ENCODE data around the gene ERF.
"Not testable (repeated sequence)": the region's sequence is repeated elsewhere in the genome, so short reads cannot be mapped to it uniquely, and the experiment has no call there.

ERF gene

DNA sequence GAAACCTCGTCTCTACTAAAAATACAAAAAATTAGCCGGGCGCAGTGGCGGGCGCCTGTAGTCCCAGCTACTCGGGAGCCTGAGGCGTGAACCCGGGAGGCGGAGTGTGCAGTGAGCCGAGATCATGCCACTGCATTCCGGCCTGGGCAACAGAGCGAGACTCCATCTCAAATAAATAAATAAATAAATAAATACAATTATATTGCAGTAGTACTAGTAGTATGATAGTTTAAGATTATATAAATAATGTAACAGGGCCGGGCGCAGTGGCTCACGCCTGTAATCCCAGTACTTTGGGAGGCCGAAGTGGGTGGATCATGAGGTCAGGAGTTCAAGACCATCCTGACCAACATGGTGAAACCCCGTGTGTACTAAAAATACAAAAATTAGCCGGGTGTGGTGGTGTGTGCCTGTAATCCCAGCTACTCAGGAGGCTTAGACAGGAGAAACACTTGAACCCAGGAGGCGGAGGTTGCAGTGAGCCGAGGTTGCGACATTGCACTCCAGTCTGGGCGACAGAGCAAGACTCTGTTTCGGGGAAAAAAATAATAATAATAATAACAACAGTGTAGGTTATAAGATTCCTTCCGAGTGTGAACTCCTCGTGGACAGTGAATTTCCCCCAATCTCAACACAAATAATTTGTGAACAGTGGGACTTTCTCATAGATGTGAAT is 12.1 kb upstream of the ERF start:
- H3K27me3 Mint-ChIP-seq; DNase-seq (ENCODE audit: low spot score in 2 of 2); H3K27ac Mint-ChIP-seq; H3K9me3 Mint-ChIP-seq; H3K36me3 Mint-ChIP-seq; ATAC-seq (ENCODE audit: low read depth); H3K4me3 Mint-ChIP-seq: not testable (repeated sequence)
- H3K4me1 Mint-ChIP-seq: peaks cover 26% of the 10 kb centered on the region

DNA sequence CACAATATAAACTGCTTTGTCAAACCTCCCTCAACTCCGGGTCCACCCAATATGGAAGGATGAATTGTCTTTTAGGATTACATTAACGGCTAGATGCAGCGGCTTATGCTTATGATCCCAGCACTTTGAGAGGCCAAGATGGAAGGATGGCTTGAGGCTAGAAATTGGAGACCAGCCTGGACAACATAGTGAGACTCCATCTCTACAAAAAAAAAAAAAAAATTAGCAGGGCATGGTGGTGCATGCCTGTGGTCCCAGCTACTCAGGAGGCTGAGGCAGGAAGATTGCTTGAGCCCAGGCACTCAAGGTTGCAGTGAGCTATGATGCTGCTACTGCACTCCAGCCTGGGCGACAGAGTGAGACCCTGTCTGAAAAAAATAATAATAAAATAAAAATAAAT is 11.2 kb upstream of the ERF start:
- H3K4me3 Mint-ChIP-seq; H3K27me3 Mint-ChIP-seq; ATAC-seq (ENCODE audit: low read depth); DNase-seq (ENCODE audit: low spot score in 2 of 2); H3K27ac Mint-ChIP-seq; H3K36me3 Mint-ChIP-seq; H3K9me3 Mint-ChIP-seq: not testable (repeated sequence)
- H3K4me1 Mint-ChIP-seq: peaks cover 21% of the 10 kb centered on the region

DNA sequence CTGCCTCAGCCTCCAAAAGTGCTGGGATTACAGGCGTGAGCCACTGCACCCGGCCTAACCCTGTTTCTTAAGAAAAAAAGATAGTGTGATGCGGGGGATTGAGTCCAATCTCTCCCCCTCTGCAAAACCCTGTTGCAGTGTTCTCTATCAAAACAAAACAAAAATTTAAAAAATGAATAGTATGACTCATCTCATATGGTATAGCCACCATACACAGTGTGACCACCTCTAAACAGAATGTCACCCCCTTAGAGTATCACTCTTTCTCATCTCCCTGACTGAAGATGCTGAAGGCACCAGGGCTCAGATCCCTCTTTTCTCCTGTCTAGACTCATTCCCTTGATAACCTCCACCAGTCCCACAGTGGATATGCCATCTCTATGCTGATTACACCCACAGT is 6.8 kb upstream of the ERF start:
- Mint-ChIP-seq H3K4me1 (no peaks in the 10 kb centered on the region), H3K4me3 (no peak overlapping the region), H3K36me3 (peaks cover 1% of the 10 kb centered on the region), H3K27ac (no peak overlapping the region), H3K27me3 (no peaks in the 10 kb centered on the region), H3K9me3 (no peaks in the 10 kb centered on the region)
- DNase-seq (ENCODE audit: low spot score in 2 of 2): no peak
- no peak for ATAC-seq (ENCODE audit: low read depth)

DNA sequence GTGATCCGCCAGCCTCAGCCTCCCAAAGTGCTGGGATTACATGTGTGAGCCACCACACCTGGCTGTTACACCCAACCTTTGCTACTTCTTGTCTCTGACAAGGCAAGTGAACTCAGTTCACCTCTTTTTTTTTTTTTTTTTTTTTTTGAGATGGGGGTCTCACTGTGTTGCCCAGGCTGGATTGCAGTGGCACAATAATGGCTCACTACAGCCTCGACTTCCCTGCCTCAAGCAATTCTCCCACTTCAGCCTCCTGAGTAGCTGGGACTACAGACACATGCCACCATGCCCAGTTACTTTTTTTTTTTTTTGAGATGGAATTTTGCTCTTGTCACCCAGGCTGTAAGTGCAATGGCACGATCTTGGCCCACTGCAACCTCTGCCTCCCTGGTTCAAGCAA is 2.9 kb upstream of the ERF start:
- not testable (repeated sequence) for H3K36me3 Mint-ChIP-seq; H3K27ac Mint-ChIP-seq; DNase-seq (ENCODE audit: low spot score in 2 of 2); H3K4me3 Mint-ChIP-seq; H3K4me1 Mint-ChIP-seq; ATAC-seq (ENCODE audit: low read depth); H3K9me3 Mint-ChIP-seq; H3K27me3 Mint-ChIP-seq

DNA sequence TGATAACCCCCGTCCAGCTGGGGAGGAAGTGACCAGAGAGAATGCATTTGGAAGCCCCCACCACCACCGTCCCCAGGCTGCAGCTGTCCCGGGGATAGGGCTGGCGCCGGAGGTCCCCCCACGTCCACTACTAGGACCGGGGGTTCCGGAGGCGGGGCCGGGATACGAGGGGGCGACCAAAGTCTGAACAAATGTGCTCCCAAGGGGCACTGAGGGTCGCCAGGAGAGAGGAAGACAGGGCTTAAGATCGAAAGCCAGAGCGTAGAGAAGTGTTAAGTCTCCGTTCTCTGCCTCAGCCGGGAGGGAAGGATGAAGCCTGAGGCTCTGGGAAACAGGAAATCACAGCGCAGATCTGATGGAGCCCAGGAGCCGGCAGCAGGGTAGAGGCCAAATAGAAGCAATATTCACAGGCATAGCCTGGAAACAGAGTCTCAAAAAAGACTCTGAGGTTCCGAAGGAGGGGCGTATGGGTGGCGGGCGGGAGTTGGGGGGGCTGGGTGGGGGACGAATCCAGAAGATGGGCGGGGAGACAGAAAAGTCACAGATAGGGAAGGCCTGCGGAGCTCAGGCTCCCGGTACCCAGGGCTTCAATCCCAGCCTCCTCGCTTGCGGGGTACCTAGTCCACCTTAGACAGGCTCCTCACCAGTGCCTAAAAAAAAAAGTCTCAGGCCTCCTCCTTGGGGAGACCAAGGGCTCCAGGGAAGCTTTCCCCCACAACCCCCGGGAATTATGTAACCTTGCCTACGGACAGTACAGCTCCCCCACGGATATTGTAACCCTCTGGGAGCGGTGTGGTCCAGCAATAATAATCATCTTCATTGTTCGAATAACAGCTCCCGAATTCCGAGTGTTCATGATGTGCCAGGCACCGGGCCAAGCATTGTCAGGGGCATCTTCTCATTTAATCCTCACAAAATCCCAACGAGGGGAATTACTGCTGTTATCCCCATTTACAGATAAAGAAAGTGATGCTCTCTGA is 1.1 kb upstream of the ERF start:
- peaks cover 2% of the 10 kb centered on the region for H3K27me3 Mint-ChIP-seq
- DNase-seq (ENCODE audit: low spot score in 2 of 2) (peak in 1 of 2 donors; percentile 37), ATAC-seq (ENCODE audit: low read depth) (no peak)
- H3K27ac Mint-ChIP-seq: no peak overlapping the region
- H3K4me1 Mint-ChIP-seq: peaks cover 17% of the 10 kb centered on the region
- no peaks in the 10 kb centered on the region for H3K36me3 Mint-ChIP-seq
- H3K4me3 Mint-ChIP-seq: peak overlapping the region; percentile 65
- no peaks in the 10 kb centered on the region for H3K9me3 Mint-ChIP-seq

DNA sequence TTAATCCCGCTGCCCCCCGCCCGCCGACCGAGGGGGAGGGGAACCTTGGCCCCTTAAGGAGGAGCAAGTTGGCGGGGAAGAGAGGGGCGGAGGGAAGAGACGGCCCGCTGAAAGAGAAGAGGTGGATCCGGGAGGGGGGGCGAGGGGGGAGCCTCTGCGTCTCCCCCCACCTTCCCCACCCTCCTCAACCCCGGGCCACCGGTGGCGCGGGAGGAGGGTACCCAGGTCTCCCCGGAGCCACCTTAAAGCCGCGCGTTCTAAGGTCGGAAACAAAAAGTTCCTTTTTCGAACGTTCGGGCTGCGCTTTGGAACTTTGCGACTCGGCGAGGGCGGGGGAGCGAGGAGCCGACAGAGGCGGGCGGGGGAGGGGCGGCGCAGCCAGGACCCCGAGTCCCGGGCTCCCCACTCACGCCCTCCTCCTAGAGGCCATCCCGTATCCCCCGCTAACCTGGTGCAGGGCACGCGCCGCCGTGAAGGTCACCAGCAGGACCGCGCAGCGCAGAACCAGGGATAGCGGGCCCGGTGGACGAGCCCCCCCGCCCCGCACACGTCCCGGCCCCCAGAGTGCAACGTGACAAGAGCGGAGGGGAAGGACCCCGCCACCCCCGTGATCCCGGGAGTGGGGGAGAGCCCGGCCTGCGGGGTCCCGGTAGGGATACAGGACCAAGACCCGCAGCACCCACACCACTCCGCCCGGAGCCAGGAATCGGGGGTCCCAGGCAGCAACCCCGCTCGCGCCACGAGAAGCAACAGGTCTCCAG is 659 bp downstream of the ERF start:
- Mint-ChIP-seq H3K4me1 (peaks cover 17% of the 10 kb centered on the region), H3K9me3 (no peaks in the 10 kb centered on the region), H3K27me3 (peaks cover 2% of the 10 kb centered on the region), H3K4me3 (peak overlapping the region; percentile 87), H3K36me3 (no peaks in the 10 kb centered on the region), H3K27ac (peak overlapping the region; percentile 74)
- DNase-seq (ENCODE audit: low spot score in 2 of 2) (peak; percentile 63 to 73), ATAC-seq (ENCODE audit: low read depth) (peak; percentile 52)

DNA sequence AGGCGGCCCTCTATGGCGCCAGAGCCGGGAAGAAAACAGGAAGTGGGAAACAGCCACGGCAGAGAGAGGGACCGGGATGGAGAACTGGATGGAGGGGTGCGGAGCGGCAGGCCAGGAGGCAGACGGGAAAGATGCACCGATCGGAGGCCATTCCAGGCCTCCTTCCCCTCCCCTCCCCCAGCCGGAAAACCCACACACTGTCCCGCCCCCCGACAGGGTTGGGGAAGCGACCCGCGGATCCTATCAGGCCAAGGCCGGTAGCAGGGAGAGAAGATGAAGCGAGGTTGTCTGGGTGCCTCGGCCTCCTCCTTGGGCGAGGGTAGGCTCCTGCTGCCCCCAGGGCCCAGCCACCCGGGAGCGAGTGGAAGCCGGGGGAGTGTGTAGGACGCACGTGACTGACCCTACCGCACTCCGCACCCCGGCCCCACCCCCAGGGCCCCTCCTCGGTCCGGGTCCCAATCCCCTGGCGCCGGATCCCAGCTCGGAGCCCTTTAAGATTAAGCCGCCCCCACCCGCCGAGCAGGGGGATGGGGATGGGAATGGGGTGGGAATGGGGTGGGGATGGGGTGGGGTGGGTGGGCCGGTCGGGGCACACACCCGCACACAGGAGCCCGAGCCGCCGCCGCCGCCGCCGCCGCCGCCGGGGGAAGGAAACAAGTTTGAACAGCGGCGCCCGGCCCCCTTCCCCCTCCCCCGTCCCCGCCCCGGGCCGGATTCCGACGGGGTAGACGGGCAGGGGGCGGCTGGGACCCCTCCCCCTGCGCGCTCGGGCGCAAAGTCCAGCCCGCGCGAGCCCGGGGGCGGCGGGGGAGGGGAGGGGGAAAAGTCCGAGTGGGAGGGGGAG is 1.5 kb downstream of the ERF start:
- ATAC-seq (ENCODE audit: low read depth) (peak; percentile 18), DNase-seq (ENCODE audit: low spot score in 2 of 2) (peak in 1 of 2 donors; percentile 67)
- peaks cover 2% of the 10 kb centered on the region for H3K27me3 Mint-ChIP-seq
- H3K27ac Mint-ChIP-seq: peak overlapping the region; percentile 76
- no peaks in the 10 kb centered on the region for H3K36me3 Mint-ChIP-seq
- peaks cover 17% of the 10 kb centered on the region for H3K4me1 Mint-ChIP-seq
- H3K9me3 Mint-ChIP-seq: no peaks in the 10 kb centered on the region
- peak overlapping the region; percentile 96 for H3K4me3 Mint-ChIP-seq

DNA sequence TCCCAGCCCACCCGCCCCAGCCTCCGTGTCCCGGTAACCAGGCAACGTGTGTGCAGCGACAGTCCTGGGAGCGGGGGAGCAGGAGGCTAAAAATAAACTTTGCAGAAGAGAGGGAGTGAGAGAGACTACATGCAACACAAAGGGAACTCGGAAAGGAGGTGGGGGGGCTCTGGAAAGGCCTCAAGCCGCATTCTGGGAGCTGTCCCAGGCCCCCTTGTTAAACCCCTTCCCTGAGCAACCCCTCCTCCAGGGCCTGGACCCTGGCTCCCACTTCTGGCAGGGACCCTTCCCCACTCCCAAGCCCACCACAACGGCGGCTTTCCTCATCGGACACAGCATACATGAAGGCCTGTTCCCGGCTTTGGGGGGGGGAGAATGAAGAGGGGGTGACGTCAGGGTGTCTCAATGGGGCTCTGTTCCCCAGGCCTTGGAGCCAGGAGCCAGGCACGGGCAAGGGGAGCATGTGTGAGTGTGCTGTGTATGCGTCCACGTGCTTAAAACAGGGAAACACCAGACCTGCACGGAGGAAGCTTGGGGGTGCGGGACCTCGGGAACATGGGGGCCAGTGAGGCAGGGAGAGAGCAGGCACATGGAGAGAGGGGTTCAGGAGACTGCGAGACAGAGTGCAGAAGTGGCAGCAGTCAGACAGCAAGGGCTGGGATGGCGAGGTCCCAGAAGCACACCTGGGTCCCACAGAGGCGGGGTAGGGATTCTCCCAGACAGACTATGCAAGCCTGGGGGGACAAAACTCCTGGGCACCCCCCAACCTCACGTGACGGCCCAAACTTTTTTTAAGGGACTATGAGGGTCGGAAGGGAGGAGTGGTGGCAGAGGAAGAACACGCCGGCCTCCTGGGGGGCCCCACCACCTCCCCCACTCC is 2.3 kb downstream of the ERF start:
- no peaks in the 10 kb centered on the region for H3K36me3 Mint-ChIP-seq
- no peak for ATAC-seq (ENCODE audit: low read depth)
- H3K27ac Mint-ChIP-seq: peak overlapping the region; percentile 76
- H3K4me3 Mint-ChIP-seq: peak overlapping the region; percentile 96
- H3K4me1 Mint-ChIP-seq: peaks cover 17% of the 10 kb centered on the region
- no peak for DNase-seq (ENCODE audit: low spot score in 2 of 2)
- peaks cover 2% of the 10 kb centered on the region for H3K27me3 Mint-ChIP-seq
- no peaks in the 10 kb centered on the region for H3K9me3 Mint-ChIP-seq

DNA sequence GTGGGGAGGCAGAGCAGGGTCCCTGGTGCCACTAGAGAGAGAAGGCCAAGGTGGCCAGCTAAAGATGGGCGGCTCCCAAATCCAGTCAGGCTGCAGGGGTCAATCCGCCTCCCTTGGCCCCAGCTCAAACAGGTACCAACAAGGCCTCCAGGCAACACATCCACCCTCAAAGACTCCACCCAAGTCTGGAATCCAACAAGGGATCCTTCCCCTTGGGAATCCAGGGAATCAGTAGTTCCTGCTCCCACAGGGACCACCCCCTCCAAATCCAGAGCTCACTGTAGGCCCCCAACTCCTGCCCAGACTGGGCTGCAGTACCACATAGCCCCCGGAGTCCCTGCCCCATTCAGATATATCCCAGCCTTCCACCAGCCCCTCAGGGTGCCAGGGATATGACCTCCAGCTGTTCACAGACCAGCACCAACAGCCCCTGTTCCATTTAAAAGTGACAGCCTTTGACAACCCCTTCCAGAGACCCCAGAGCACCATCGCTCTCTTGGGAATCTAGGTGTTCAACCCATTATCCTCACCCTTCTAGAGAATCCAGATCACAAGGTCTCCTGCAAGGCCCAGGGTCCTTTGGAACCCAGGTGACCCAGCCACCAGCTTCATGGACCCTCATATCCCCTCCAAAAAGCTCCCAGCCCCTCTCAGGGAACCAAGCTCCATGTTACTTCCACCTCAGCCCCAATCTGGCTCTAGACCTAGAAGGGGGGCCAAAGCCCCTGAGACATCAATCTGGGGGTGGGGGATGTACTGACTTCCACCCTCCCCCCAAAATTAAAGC is 3.2 kb downstream of the ERF start:
- no peak overlapping the region for H3K27ac Mint-ChIP-seq
- no peak for ATAC-seq (ENCODE audit: low read depth)
- no peaks in the 10 kb centered on the region for H3K36me3 Mint-ChIP-seq
- H3K9me3 Mint-ChIP-seq: no peaks in the 10 kb centered on the region
- H3K4me3 Mint-ChIP-seq: peak overlapping the region; percentile 96
- H3K4me1 Mint-ChIP-seq: peaks cover 19% of the 10 kb centered on the region
- peaks cover 2% of the 10 kb centered on the region for H3K27me3 Mint-ChIP-seq
- no peak for DNase-seq (ENCODE audit: low spot score in 2 of 2)

DNA sequence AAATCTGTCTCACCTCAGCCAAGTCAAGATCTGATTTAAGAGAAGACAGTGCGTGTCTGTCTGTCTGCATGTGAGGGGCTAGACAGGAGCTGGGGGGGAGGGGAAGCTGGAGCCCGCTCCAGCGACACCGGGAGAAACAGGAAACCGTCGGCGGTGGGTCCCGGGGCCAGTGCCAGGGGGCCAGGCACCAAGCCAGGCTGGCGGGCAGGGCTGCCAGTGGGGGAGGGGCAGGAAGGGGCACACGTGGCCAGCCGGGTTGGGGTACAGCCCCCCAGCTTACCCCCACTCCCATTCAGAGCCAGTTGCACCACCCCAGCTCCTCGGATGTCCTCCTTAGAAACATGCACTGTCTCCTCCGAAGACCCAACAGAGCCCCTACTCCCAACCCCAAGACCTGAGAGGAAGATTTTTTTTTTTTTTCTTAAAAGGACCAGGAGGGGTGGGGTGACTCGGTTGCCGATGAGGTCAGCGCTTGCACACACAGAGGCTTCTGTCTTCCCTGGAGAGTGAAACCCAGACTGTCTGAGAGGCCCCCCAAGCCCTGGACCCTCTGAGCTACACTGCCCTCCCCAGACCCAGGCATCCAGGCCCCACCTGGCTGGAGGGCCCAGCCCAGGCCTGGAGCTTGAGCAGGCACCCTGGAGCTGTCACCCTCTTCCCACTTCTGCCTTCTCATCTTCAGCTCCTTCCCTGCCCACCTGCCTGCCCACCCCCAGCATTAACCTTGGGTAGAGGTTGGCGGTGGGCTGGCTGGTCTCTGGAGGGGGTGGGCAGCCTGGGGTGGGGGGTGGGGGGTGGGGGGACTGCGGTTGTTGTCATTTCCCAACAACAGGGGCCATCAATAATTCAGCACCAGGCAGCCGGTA is 4.0 kb downstream of the ERF start:
- Mint-ChIP-seq H3K36me3 (no peaks in the 10 kb centered on the region), H3K9me3 (no peaks in the 10 kb centered on the region), H3K4me3 (no peak overlapping the region), H3K4me1 (peaks cover 22% of the 10 kb centered on the region), H3K27ac (no peak overlapping the region), H3K27me3 (peaks cover under 1% of the 10 kb centered on the region)
- DNase-seq (ENCODE audit: low spot score in 2 of 2): no peak
- no peak for ATAC-seq (ENCODE audit: low read depth)

DNA sequence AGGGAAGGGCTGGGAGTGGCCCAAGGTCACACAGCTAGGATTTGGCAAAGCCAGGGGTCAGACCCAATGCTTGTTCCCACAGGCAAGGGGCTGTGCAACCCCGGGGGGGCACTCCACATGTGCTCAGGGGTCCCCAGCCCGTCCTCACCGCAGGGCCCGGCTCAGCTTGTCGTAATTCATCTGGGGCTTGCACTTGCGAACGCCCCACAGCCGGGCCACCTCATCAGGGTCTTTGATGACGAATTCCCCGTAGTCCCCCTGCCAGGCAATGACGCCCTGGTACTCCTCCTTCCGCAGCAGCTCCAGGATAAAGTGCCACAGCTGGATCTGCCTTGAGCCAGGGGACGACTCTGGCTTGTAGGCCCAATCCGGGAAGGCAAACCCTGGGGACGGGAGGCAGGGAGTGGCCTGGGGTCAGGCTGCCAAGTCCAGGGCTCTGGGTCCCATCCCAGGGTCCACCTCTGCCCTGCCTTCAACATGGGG is 4.7 kb downstream of the ERF start:
- Mint-ChIP-seq H3K36me3 (no peaks in the 10 kb centered on the region), H3K4me1 (peaks cover 19% of the 10 kb centered on the region), H3K4me3 (no peak overlapping the region), H3K27ac (no peak overlapping the region), H3K9me3 (no peaks in the 10 kb centered on the region), H3K27me3 (no peaks in the 10 kb centered on the region)
- DNase-seq (ENCODE audit: low spot score in 2 of 2) (no peak), ATAC-seq (ENCODE audit: low read depth) (no peak)

Measured in memory B cell (primary cell).